ENCODE measurements around the gene SLC39A11. TPM values are rescaled to one million over a fixed set of nuclear protein-coding genes. Genes with fewer than 3 reads are reported as not detected.

Gene SLC39A11
- total and polyA plus RNA-seq, 2 of the 13 experiments (the other 11 are each of a cell fraction or from before 2014, with no cell fraction given), result 17.2 to 31.5 TPM

DNA sequence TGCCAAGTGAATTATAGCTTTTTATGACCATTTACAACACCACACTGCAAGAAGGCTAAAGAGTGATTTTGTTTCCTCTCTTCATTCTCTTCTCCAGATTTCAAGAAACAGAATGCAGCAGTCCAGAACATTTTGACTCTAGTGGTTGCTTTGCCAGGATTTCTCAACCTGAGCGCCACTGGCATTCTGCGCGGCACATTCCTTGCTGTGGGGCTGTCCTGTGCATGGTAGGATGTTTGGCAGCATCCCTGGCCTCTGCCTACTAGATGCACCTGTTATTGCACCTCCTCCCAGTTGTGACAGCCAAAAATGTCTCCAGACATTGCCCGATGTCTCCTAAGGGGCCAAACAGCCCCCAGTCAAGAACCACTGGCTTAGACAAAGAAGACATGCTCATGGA, 25.7 kb upstream of the SLC39A11 start:
- peaks cover 0 to 16% of the 10 kb centered on the region in 2 experiments; a peak in 4 of 5 replicates for H3K27me3 ChIP-seq (ENCODE audit: control insufficient read depth in 1 of 2, insufficient read depth in 2 of 2, low read length in 2 of 2)
- CTCF ChIA-PET (ENCODE audit: low intra/inter-chr PET ratio, low total read pairs), result no interaction called here
- no peaks in the 10 kb centered on the region for H3K36me3 ChIP-seq (replicated peaks in 1 of 2; ENCODE audit: control insufficient read depth in 1 of 2, insufficient read depth in 2 of 2, low read length in 2 of 2)
- in situ Hi-C loops (cut with HindIII; ENCODE audit: extremely low pct_ligation_motif_present, low pct_unique_long_range_greater_than_20kb) (no loop called here), intact Hi-C loops (cut with micrococcal nuclease; ENCODE audit: unreplicated experiment) (no loop called here)
- 66% methylated on average over 4 of the region's 4 CpGs for WGBS (ENCODE audit: low lambda C conversion rate)
- POLR2A ChIA-PET, result no interaction called here
- no peak for TF ChIP-seq ZNF607 (CRISPR knock-in tag; IDR thresholded peaks at IDR 0.05; ENCODE audit: borderline replicate concordance)
- TF ChIP-seq, protein P1, sequence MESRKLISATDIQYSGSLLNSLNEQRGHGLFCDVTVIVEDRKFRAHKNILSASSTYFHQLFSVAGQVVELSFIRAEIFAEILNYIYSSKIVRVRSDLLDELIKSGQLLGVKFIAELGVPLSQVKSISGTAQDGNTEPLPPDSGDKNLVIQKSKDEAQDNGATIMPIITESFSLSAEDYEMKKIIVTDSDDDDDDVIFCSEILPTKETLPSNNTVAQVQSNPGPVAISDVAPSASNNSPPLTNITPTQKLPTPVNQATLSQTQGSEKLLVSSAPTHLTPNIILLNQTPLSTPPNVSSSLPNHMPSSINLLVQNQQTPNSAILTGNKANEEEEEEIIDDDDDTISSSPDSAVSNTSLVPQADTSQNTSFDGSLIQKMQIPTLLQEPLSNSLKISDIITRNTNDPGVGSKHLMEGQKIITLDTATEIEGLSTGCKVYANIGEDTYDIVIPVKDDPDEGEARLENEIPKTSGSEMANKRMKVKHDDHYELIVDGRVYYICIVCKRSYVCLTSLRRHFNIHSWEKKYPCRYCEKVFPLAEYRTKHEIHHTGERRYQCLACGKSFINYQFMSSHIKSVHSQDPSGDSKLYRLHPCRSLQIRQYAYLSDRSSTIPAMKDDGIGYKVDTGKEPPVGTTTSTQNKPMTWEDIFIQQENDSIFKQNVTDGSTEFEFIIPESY (CRISPR knock-in tag; IDR thresholded peaks at IDR 0.05), result peak; percentile 53; the same call in 1 of the 2 replicates
- H2AFZ ChIP-seq (ENCODE audit: low read length), result no peak overlapping the region
- no peak for FAIRE-seq
- BruUV-seq (replicated peaks), result no TSS peak
- no peak for DNase-seq (ENCODE audit: low spot score)
- no peaks in the 10 kb centered on the region for H4K20me1 ChIP-seq (ENCODE audit: insufficient read depth, low read length)
- H3K79me2 ChIP-seq (ENCODE audit: insufficient read depth, low read length), result no peaks in the 10 kb centered on the region
- H3K9ac ChIP-seq (ENCODE audit: insufficient read depth, low read depth, low read length), result no peak overlapping the region
- H3K4me2 ChIP-seq (ENCODE audit: low read depth, low read length), result no peak overlapping the region
- peaks cover 12% of the 10 kb centered on the region for H3K4me1 ChIP-seq (ENCODE audit: insufficient read depth, low read length)
- H3K4me3 ChIP-seq (replicated peaks in 1 of 3; ENCODE audit: insufficient read depth in 1 of 3, low read depth in 2 of 3, low read length in 3 of 3), result no peak overlapping the region
- no peak overlapping the region for H3K27ac ChIP-seq (ENCODE audit: extremely low read length, insufficient read depth, low read length)
- no peaks in the 10 kb centered on the region for H3K9me3 ChIP-seq (ENCODE audit: low read length)
- ATAC-seq, result no peak

DNA sequence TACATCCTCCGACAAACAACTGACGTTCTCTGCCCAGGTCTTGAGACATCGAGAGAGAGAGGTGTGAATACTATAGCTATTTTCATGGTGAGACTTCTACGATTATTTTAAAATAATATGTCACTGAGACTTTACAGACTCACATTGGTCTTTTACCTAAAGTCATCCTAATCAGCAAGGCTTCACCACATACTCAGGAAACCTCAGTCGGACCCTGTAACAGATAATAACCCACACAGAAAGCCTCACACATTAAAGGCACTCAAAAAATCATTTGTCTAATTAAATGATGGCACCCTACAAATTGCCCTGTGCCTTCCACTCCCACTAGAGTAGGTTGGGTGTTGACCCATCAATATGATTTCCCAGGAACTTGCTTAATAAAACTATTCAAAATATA, 19.8 kb upstream of the SLC39A11 start:
- no peaks in the 10 kb centered on the region for H3K36me3 ChIP-seq (replicated peaks in 1 of 2; ENCODE audit: control insufficient read depth in 1 of 2, insufficient read depth in 2 of 2, low read length in 2 of 2)
- no peaks in the 10 kb centered on the region for H4K20me1 ChIP-seq (ENCODE audit: insufficient read depth, low read length)
- FAIRE-seq (no peak), DNase-seq (ENCODE audit: low spot score) (no peak), ATAC-seq (no peak)
- H3K27me3 ChIP-seq (ENCODE audit: control insufficient read depth in 1 of 2, insufficient read depth in 2 of 2, low read length in 2 of 2), result peaks cover 1 to 19% of the 10 kb centered on the region in 2 experiments; a peak in 4 of 5 replicates
- in situ Hi-C loops (cut with HindIII; ENCODE audit: extremely low pct_ligation_motif_present, low pct_unique_long_range_greater_than_20kb) (no loop called here), intact Hi-C loops (cut with micrococcal nuclease; ENCODE audit: unreplicated experiment) (no loop called here)
- H3K4me2 ChIP-seq (ENCODE audit: low read depth, low read length), result no peak overlapping the region
- H2AFZ ChIP-seq (ENCODE audit: low read length), result no peak overlapping the region
- BruUV-seq (replicated peaks), result no TSS peak
- TF ChIP-seq, protein P2, sequence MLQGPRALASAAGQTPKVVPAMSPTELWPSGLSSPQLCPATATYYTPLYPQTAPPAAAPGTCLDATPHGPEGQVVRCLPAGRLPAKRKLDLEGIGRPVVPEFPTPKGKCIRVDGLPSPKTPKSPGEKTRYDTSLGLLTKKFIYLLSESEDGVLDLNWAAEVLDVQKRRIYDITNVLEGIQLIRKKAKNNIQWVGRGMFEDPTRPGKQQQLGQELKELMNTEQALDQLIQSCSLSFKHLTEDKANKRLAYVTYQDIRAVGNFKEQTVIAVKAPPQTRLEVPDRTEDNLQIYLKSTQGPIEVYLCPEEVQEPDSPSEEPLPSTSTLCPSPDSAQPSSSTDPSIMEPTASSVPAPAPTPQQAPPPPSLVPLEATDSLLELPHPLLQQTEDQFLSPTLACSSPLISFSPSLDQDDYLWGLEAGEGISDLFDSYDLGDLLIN (CRISPR knock-in tag; IDR thresholded peaks at IDR 0.05; ENCODE audit: borderline replicate concordance), result no peak
- TF ChIP-seq, protein P3, sequence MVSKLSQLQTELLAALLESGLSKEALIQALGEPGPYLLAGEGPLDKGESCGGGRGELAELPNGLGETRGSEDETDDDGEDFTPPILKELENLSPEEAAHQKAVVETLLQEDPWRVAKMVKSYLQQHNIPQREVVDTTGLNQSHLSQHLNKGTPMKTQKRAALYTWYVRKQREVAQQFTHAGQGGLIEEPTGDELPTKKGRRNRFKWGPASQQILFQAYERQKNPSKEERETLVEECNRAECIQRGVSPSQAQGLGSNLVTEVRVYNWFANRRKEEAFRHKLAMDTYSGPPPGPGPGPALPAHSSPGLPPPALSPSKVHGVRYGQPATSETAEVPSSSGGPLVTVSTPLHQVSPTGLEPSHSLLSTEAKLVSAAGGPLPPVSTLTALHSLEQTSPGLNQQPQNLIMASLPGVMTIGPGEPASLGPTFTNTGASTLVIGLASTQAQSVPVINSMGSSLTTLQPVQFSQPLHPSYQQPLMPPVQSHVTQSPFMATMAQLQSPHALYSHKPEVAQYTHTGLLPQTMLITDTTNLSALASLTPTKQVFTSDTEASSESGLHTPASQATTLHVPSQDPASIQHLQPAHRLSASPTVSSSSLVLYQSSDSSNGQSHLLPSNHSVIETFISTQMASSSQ (IDR thresholded peaks at IDR 0.05; ENCODE audit: low read depth), result no peak
- TF ChIP-seq, protein P3 (CRISPR knock-in tag; IDR thresholded peaks at IDR 0.05; ENCODE audit: borderline replicate concordance), result no peak
- no peak for TF ChIP-seq MYNN (CRISPR knock-in tag; IDR thresholded peaks at IDR 0.05; ENCODE audit: low read depth)
- no peak for TF ChIP-seq ATF7-NPFF (CRISPR knock-in tag; IDR thresholded peaks at IDR 0.05; ENCODE audit: low read depth)
- no peak for TF ChIP-seq ZFP36L1 (CRISPR knock-in tag; IDR thresholded peaks at IDR 0.05)
- H3K27ac ChIP-seq (ENCODE audit: extremely low read length, insufficient read depth, low read length), result no peak overlapping the region
- POLR2A ChIA-PET, result no interaction called here
- H3K9ac ChIP-seq (ENCODE audit: insufficient read depth, low read depth, low read length), result no peak overlapping the region
- H3K4me3 ChIP-seq (replicated peaks in 1 of 3; ENCODE audit: insufficient read depth in 1 of 3, low read depth in 2 of 3, low read length in 3 of 3), result no peak overlapping the region
- 69% methylated on average over 5 of the region's 5 CpGs for WGBS (ENCODE audit: low lambda C conversion rate)
- H3K9me3 ChIP-seq (ENCODE audit: low read length), result no peaks in the 10 kb centered on the region
- CTCF ChIA-PET (ENCODE audit: low intra/inter-chr PET ratio, low total read pairs), result no interaction called here
- peaks cover 11% of the 10 kb centered on the region for H3K4me1 ChIP-seq (ENCODE audit: insufficient read depth, low read length)
- H3K79me2 ChIP-seq (ENCODE audit: insufficient read depth, low read length), result no peaks in the 10 kb centered on the region

Measured in HepG2 (cell line).